Upper lobe of right lung (tissue), 1 donor: ENCODE data around the gene FAM53B. TPM values are rescaled to one million over a fixed set of nuclear protein-coding genes. Genes with fewer than 3 reads are reported as not detected.
"Not testable (repeated sequence)": the region's sequence is repeated elsewhere in the genome, so short reads cannot be mapped to it uniquely, and the experiment has no call there.

Experiments
- ATAC-seq: fragments of 200-7000 bp; cut with Tn5 transposase; one replicate; pipeline ENCODE4 v1.9.1; 2020; ENCODE audit warnings: mild to moderate bottlenecking, moderate library complexity
- DNase-seq: peaks from one replicate; pipeline ENCODE4 v3.0.0-alpha.2; 2020
- H3K27ac ChIP-seq: fragments of 200-600 bp; one replicate; pipeline ENCODE4 v1.8.0; 2022
- H3K27me3 ChIP-seq: fragments of 200-600 bp; one replicate; pipeline ENCODE4 v1.8.0; 2022; ENCODE audit warnings: mild to moderate bottlenecking
- H3K36me3 ChIP-seq: fragments of 200-600 bp; one replicate; pipeline ENCODE4 v1.8.0; 2022
- H3K4me1 ChIP-seq: fragments of 200-600 bp; one replicate; pipeline ENCODE4 v1.8.0; 2022
- H3K4me3 ChIP-seq: fragments of 200-600 bp; one replicate; pipeline ENCODE4 v1.8.0; 2022; ENCODE audit warnings: mild to moderate bottlenecking
- H3K9me3 ChIP-seq: fragments of 200-600 bp; one replicate; pipeline ENCODE4 v1.8.0; 2022
- CTCF ChIP-seq: fragments of 200-600 bp; IDR thresholded peaks from one replicate; pipeline ENCODE4 v1.8.0; 2022; ENCODE audit warnings: antibody characterized with exemption
- intact Hi-C: fragments of 100-400 bp; cut with DNase I; formaldehyde crosslinking; loops from one replicate; pipeline ENCODE4 v1.11.0; 2022
- total RNA-seq: library from RNA; stranded (reverse); fragmentation: NEBNext Ultra II Directional; extraction: Animal tissue kit (Norgen Biotek cat#: 25700); gene quantifications from one replicate; pipeline ENCODE4 v1.2.1, GENCODE V29; 2021
- donor health status: DM: no; HTN: yes; CAD: no; lungs with severe emphysema.

The FAM53B gene
- total RNA-seq, 1 donor from 2014 or later, result 31.4 TPM

- TF ChIP-seq CTCF, result no peak
- Histone ChIP-seq H3K9me3 (no peaks in the 10 kb centered on the region), H3K36me3 (peaks cover 10% of the 10 kb centered on the region), H3K4me3 (no peak overlapping the region), H3K4me1 (no peaks in the 10 kb centered on the region), H3K27ac (no peak overlapping the region), H3K27me3 (no peaks in the 10 kb centered on the region)
- no peak for ATAC-seq
- intact Hi-C loops, result no loop called here
- DNase-seq, result no peak
These were observed 10.0 kb upstream of the FAM53B start for GRCh38 chr10:124754227-124754626.

- Histone ChIP-seq H3K27ac (no peak overlapping the region), H3K4me1 (peaks cover 8% of the 10 kb centered on the region), H3K36me3 (peaks cover 5% of the 10 kb centered on the region), H3K9me3 (no peaks in the 10 kb centered on the region), H3K27me3 (no peaks in the 10 kb centered on the region), H3K4me3 (no peak overlapping the region)
- intact Hi-C loops, result loop anchor here (5.0 kb wide), 1 partner anchor 212 kb away; no protein-coding TSS in a partner anchor
- DNase-seq (no peak), ATAC-seq (no peak)
- no peak for TF ChIP-seq CTCF
These were observed 4.9 kb upstream of the FAM53B start for GRCh38 chr10:124748953-124749645.

- peaks cover 5% of the 10 kb centered on the region for H3K36me3 ChIP-seq
- intact Hi-C loops, result loop anchor here (5.0 kb wide), 1 partner anchor 211 kb away; no protein-coding TSS in a partner anchor
- no peak for TF ChIP-seq CTCF
- no peaks in the 10 kb centered on the region for H3K27me3 ChIP-seq
- DNase-seq (no peak), ATAC-seq (no peak)
- H3K4me1 ChIP-seq, result peaks cover 8% of the 10 kb centered on the region
- H3K9me3 ChIP-seq, result no peaks in the 10 kb centered on the region
- H3K27ac ChIP-seq, result no peak overlapping the region
- H3K4me3 ChIP-seq, result no peak overlapping the region
These were observed 4.0 kb upstream of the FAM53B start for GRCh38 chr10:124748166-124748565.

GRCh38 chr10:124747745-124748144 is 3.6 kb upstream of the FAM53B start:
- ATAC-seq, result no peak
- intact Hi-C loops, result loop anchor here (5.0 kb wide), 1 partner anchor 210 kb away; no protein-coding TSS in a partner anchor

GRCh38 chr10:124746992-124747391 is 2.8 kb upstream of the FAM53B start:
- intact Hi-C loops, result loop anchor here (5.0 kb wide), 1 partner anchor 210 kb away; no protein-coding TSS in a partner anchor

More at GRCh38 chr10:124747745-124748144, 3.6 kb upstream of the FAM53B start:
- H3K4me1 ChIP-seq, result peaks cover 8% of the 10 kb centered on the region
- no peak overlapping the region for H3K4me3 ChIP-seq
- DNase-seq, result no peak
- H3K27me3 ChIP-seq, result no peaks in the 10 kb centered on the region
- TF ChIP-seq CTCF, result no peak
- peaks cover 5% of the 10 kb centered on the region for H3K36me3 ChIP-seq
- no peaks in the 10 kb centered on the region for H3K9me3 ChIP-seq
- H3K27ac ChIP-seq, result no peak overlapping the region

GRCh38 chr10:124746447-124746846 is 2.3 kb upstream of the FAM53B start:
- H3K4me3 ChIP-seq, H3K36me3 ChIP-seq, H3K27me3 ChIP-seq, ATAC-seq, DNase-seq, H3K27ac ChIP-seq, H3K9me3 ChIP-seq: not testable (repeated sequence)
- intact Hi-C loops, result loop anchor here (5.0 kb wide), 1 partner anchor 209 kb away; no protein-coding TSS in a partner anchor
- peaks cover 21% of the 10 kb centered on the region for H3K4me1 ChIP-seq

More at GRCh38 chr10:124746992-124747391, 2.8 kb upstream of the FAM53B start:
- no peak for TF ChIP-seq CTCF
- no peak for DNase-seq
- Histone ChIP-seq H3K4me1 (peaks cover 16% of the 10 kb centered on the region), H3K4me3 (no peak overlapping the region), H3K27ac (no peak overlapping the region), H3K36me3 (peaks cover 5% of the 10 kb centered on the region), H3K27me3 (no peaks in the 10 kb centered on the region), H3K9me3 (no peaks in the 10 kb centered on the region)
- no peak for ATAC-seq
